Left hindlimb (tissue), 1 donor: ENCODE data around the gene RASAL1.

Source experiments
- DNase-seq: peaks from one replicate; pipeline ENCODE4 v3.0.0-alpha.2; 2018

RASAL1 gene

GRCh38 chr12:113135178-113136127 lies at the start of gene RASAL1:
TSS of gene RASAL1 (minus strand) at chr12:113135761. CDS start at chr12:113135462, 299 bp downstream.
- DNase-seq = no peak

GRCh38 chr12:113184900-113185179 lies 49.3 kb upstream of the RASAL1 start:
- DNase-seq = peak; percentile 92

GRCh38 chr12:113184098-113184899 lies 48.7 kb upstream of the RASAL1 start:
- DNase-seq = no peak

- no peak for DNase-seq
Observed at GRCh38 chr12:113183030-113183589, 47.5 kb upstream of the RASAL1 start.

- DNase-seq = no peak
Observed at GRCh38 chr12:113181975-113182374, 46.4 kb upstream of the RASAL1 start.

GRCh38 chr12:113180333-113180732 lies 44.8 kb upstream of the RASAL1 start:
- DNase-seq = no peak

GRCh38 chr12:113179023-113179422 lies 43.5 kb upstream of the RASAL1 start:
- DNase-seq = no peak

GRCh38 chr12:113174461-113175384 lies 39.2 kb upstream of the RASAL1 start:
- peak; percentile 57 for DNase-seq

GRCh38 chr12:113173081-113173698 lies 37.6 kb upstream of the RASAL1 start:
- DNase-seq = no peak

- DNase-seq = no peak
Observed at GRCh38 chr12:113172185-113172584, 36.6 kb upstream of the RASAL1 start.

- no peak for DNase-seq
Observed at GRCh38 chr12:113171543-113171942, 36.0 kb upstream of the RASAL1 start.

- DNase-seq = no peak
Observed at GRCh38 chr12:113170926-113171325, 35.4 kb upstream of the RASAL1 start.

- DNase-seq = no peak
Observed at GRCh38 chr12:113170457-113170856, 34.9 kb upstream of the RASAL1 start.

- DNase-seq = no peak
Observed at GRCh38 chr12:113169697-113170096, 34.1 kb upstream of the RASAL1 start.

- DNase-seq = no peak
Observed at GRCh38 chr12:113167868-113168267, 32.3 kb upstream of the RASAL1 start.

- DNase-seq = no peak
Observed at GRCh38 chr12:113165521-113166450, 30.2 kb upstream of the RASAL1 start.

- DNase-seq = no peak
Observed at GRCh38 chr12:113164014-113164413, 28.5 kb upstream of the RASAL1 start.

- no peak for DNase-seq
Observed at GRCh38 chr12:113163030-113163360, 27.4 kb upstream of the RASAL1 start.

GRCh38 chr12:113162102-113163029 lies 26.8 kb upstream of the RASAL1 start:
- DNase-seq = no peak
